ENCODE results near the gene KLHL29.

The KLHL29 gene

DNA sequence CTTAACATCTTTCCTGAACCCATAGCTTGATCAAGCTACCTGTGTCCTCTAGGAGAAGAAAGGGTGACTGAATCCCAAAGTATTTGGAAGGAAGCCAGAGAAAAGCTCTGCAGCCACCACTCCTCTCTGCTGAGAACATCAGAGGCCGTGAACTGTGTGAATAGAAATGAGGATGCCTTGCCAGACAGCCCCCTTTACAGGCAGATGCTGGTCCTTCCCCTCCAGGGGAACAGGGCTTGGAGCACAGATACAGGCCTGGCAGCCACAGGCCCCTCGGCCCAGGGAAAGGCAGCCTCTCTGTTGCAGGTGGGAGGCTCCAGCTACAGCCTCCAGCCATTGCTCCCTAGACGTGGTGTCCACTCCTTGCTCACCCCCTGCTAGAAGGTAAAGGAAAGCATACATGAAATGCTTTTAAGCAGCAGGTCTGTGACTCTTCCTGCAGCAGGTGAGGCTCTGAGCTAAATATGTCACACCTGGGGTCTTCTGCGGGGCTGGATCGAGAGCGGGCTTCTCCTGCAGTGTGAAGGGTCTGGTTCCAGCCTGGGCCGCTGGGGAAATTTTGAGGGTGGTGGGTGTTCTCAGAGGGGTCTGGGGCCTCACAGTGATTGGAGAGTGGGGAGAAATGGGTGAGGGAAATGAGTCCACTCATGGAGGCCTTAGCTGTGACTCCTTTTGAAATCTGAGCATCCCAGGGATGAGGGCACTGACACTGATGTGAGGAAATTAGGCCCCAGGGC, 234.0 kb downstream of the KLHL29 start:
- no peaks in the 10 kb centered on the region for H3K27me3 ChIP-seq (ENCODE audit: control insufficient read depth, low read length)

DNA sequence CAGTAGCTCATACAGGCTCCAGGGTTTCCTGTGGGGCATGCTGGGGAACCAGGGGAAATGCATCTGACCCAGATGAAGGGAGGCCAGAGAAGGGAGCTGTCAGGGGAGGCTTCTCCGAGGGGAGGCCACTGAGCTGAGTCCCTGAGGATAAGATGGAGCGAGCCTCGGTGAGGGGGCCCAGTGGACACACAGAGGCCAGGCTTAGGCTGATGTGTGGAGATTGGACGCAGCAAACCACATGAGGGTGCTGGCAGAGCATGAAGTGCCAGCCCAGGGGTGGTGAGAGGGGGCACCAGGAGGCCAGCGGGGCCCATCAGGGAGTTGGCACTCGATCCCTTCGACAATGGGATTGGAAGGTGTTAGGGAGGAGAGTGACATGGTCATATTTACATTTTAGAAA, 235.0 kb downstream of the KLHL29 start:
- Histone ChIP-seq H3K4me3 (ENCODE audit: low read length) (no peak overlapping the region), H3K27me3 (ENCODE audit: control insufficient read depth, low read length) (no peaks in the 10 kb centered on the region), H3K4me2 (ENCODE audit: low read length) (no peak overlapping the region), H3K36me3 (ENCODE audit: control insufficient read depth, low read length) (no peaks in the 10 kb centered on the region), H3K27ac (ENCODE audit: low read depth, low read length) (no peak overlapping the region), H3K4me1 (ENCODE audit: control insufficient read depth, low read length) (no peaks in the 10 kb centered on the region), H4K20me1 (ENCODE audit: control insufficient read depth, insufficient read depth, low read depth, low read length) (no peaks in the 10 kb centered on the region), H3F3A (ENCODE audit: control insufficient read depth, insufficient read depth) (no peaks in the 10 kb centered on the region), H3K9me2 (replicated peaks; ENCODE audit: control insufficient read depth, low read length) (no peaks in the 10 kb centered on the region), H3K9me3 (ENCODE audit: control insufficient read depth, insufficient read depth, low read length) (peaks cover 5% of the 10 kb centered on the region; the same call in 1 of the 2 replicates), H3K79me2 (ENCODE audit: control insufficient read depth, low read length) (no peaks in the 10 kb centered on the region)
- no peak for TF ChIP-seq EZH2phosphoT487 (IDR thresholded peaks at IDR 0.05; ENCODE audit: borderline replicate concordance, low read length)
- TF ChIP-seq, protein P1, sequence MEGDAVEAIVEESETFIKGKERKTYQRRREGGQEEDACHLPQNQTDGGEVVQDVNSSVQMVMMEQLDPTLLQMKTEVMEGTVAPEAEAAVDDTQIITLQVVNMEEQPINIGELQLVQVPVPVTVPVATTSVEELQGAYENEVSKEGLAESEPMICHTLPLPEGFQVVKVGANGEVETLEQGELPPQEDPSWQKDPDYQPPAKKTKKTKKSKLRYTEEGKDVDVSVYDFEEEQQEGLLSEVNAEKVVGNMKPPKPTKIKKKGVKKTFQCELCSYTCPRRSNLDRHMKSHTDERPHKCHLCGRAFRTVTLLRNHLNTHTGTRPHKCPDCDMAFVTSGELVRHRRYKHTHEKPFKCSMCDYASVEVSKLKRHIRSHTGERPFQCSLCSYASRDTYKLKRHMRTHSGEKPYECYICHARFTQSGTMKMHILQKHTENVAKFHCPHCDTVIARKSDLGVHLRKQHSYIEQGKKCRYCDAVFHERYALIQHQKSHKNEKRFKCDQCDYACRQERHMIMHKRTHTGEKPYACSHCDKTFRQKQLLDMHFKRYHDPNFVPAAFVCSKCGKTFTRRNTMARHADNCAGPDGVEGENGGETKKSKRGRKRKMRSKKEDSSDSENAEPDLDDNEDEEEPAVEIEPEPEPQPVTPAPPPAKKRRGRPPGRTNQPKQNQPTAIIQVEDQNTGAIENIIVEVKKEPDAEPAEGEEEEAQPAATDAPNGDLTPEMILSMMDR (IDR thresholded peaks at IDR 0.05; ENCODE audit: low read depth, low read length, poor library complexity, severe bottlenecking) = no peak

More for the DNA sequence above, 234.0 kb downstream of the KLHL29 start:
- no peak for TF ChIP-seq EZH2phosphoT487 (IDR thresholded peaks at IDR 0.05; ENCODE audit: borderline replicate concordance, low read length)
- TF ChIP-seq, protein P1 (IDR thresholded peaks at IDR 0.05; ENCODE audit: low read depth, low read length, poor library complexity, severe bottlenecking) = no peak
- Histone ChIP-seq H3K4me2 (ENCODE audit: low read length) (no peak overlapping the region), H3F3A (ENCODE audit: control insufficient read depth, insufficient read depth) (no peaks in the 10 kb centered on the region), H3K4me1 (ENCODE audit: control insufficient read depth, low read length) (no peaks in the 10 kb centered on the region), H3K27ac (ENCODE audit: low read depth, low read length) (no peak overlapping the region), H3K9me2 (replicated peaks; ENCODE audit: control insufficient read depth, low read length) (no peaks in the 10 kb centered on the region), H3K4me3 (ENCODE audit: low read length) (no peak overlapping the region), H4K20me1 (ENCODE audit: control insufficient read depth, insufficient read depth, low read depth, low read length) (no peaks in the 10 kb centered on the region), H3K9me3 (ENCODE audit: control insufficient read depth, insufficient read depth, low read length) (peaks cover under 1% of the 10 kb centered on the region; the same call in 1 of the 2 replicates), H3K36me3 (ENCODE audit: control insufficient read depth, low read length) (no peaks in the 10 kb centered on the region), H3K79me2 (ENCODE audit: control insufficient read depth, low read length) (no peaks in the 10 kb centered on the region)

DNA sequence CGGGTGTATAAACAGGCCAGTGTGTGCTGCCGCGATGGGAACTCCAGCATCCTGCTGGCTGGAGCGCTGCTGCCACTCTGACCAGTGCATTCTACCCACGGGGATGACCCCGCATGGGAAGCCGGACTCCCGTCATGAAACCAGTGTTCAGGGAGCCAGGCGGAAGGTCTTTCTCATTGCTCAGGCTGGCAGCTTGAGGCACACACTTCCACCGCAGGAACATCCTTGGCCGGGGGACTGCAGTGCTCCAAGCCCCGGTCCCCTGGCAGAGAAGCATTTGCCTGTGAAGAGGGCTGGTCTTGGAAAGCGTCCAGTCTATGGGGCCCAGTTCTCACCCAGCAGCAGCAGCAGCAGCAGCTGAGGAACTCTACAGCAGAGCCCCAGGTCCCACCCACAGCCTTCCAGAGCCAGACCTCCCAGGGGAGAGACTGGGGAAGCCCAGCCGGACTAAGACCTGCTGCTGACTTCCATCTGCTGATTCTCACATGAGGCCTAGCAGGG, 235.9 kb downstream of the KLHL29 start:
- Histone ChIP-seq H3K9me2 (replicated peaks; ENCODE audit: control insufficient read depth, low read length) (no peaks in the 10 kb centered on the region), H3K4me3 (ENCODE audit: low read length) (no peak overlapping the region), H3K27me3 (ENCODE audit: control insufficient read depth, low read length) (no peaks in the 10 kb centered on the region), H3F3A (ENCODE audit: control insufficient read depth, insufficient read depth) (no peaks in the 10 kb centered on the region), H3K36me3 (ENCODE audit: control insufficient read depth, low read length) (no peaks in the 10 kb centered on the region), H3K79me2 (ENCODE audit: control insufficient read depth, low read length) (no peaks in the 10 kb centered on the region), H4K20me1 (ENCODE audit: control insufficient read depth, insufficient read depth, low read depth, low read length) (no peaks in the 10 kb centered on the region), H3K4me1 (ENCODE audit: control insufficient read depth, low read length) (no peaks in the 10 kb centered on the region), H3K27ac (ENCODE audit: low read depth, low read length) (no peak overlapping the region), H3K9me3 (ENCODE audit: control insufficient read depth, insufficient read depth, low read length) (peaks cover 5% of the 10 kb centered on the region; the same call in 1 of the 2 replicates), H3K4me2 (ENCODE audit: low read length) (no peak overlapping the region)
- TF ChIP-seq, protein P1 (IDR thresholded peaks at IDR 0.05; ENCODE audit: low read depth, low read length, poor library complexity, severe bottlenecking) = no peak
- TF ChIP-seq EZH2phosphoT487 (IDR thresholded peaks at IDR 0.05; ENCODE audit: borderline replicate concordance, low read length) = no peak
